ENCODE measurements around the gene TDRD1.

Gene TDRD1

GRCh38 chr10:114189700-114190099, 10.5 kb downstream of the TDRD1 start:
- TF ChIP-seq, protein P1, sequence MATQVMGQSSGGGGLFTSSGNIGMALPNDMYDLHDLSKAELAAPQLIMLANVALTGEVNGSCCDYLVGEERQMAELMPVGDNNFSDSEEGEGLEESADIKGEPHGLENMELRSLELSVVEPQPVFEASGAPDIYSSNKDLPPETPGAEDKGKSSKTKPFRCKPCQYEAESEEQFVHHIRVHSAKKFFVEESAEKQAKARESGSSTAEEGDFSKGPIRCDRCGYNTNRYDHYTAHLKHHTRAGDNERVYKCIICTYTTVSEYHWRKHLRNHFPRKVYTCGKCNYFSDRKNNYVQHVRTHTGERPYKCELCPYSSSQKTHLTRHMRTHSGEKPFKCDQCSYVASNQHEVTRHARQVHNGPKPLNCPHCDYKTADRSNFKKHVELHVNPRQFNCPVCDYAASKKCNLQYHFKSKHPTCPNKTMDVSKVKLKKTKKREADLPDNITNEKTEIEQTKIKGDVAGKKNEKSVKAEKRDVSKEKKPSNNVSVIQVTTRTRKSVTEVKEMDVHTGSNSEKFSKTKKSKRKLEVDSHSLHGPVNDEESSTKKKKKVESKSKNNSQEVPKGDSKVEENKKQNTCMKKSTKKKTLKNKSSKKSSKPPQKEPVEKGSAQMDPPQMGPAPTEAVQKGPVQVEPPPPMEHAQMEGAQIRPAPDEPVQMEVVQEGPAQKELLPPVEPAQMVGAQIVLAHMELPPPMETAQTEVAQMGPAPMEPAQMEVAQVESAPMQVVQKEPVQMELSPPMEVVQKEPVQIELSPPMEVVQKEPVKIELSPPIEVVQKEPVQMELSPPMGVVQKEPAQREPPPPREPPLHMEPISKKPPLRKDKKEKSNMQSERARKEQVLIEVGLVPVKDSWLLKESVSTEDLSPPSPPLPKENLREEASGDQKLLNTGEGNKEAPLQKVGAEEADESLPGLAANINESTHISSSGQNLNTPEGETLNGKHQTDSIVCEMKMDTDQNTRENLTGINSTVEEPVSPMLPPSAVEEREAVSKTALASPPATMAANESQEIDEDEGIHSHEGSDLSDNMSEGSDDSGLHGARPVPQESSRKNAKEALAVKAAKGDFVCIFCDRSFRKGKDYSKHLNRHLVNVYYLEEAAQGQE (IDR thresholded peaks at IDR 0.05; ENCODE audit: insufficient read depth in 1 of 2, low read depth in 2 of 2, low read length in 2 of 2), result no peak
- TF ChIP-seq POLR2AphosphoS5 (IDR thresholded peaks at IDR 0.05; ENCODE audit: low read depth, low read length) (no peak), FOXP2 (optimal IDR thresholded peaks at IDR 0.05; ENCODE audit: borderline replicate concordance, extremely low read depth, extremely low read length, insufficient read depth) (no peak), TAF1 (IDR thresholded peaks at IDR 0.05; ENCODE audit: borderline replicate concordance, insufficient read depth, low read length) (no peak), SIN3A (IDR thresholded peaks at IDR 0.05; ENCODE audit: borderline replicate concordance, insufficient read depth, low read length) (no peak)

- TF ChIP-seq TAF1 (IDR thresholded peaks at IDR 0.05; ENCODE audit: borderline replicate concordance, insufficient read depth, low read length) (no peak), SIN3A (IDR thresholded peaks at IDR 0.05; ENCODE audit: borderline replicate concordance, insufficient read depth, low read length) (no peak), POLR2AphosphoS5 (IDR thresholded peaks at IDR 0.05; ENCODE audit: low read depth, low read length) (no peak), FOXP2 (optimal IDR thresholded peaks at IDR 0.05; ENCODE audit: borderline replicate concordance, extremely low read depth, extremely low read length, insufficient read depth) (no peak)
- TF ChIP-seq, protein P1 (IDR thresholded peaks at IDR 0.05; ENCODE audit: insufficient read depth in 1 of 2, low read depth in 2 of 2, low read length in 2 of 2), result no peak
These were observed 15.9 kb downstream of the TDRD1 start for GRCh38 chr10:114195079-114195478.

DNA sequence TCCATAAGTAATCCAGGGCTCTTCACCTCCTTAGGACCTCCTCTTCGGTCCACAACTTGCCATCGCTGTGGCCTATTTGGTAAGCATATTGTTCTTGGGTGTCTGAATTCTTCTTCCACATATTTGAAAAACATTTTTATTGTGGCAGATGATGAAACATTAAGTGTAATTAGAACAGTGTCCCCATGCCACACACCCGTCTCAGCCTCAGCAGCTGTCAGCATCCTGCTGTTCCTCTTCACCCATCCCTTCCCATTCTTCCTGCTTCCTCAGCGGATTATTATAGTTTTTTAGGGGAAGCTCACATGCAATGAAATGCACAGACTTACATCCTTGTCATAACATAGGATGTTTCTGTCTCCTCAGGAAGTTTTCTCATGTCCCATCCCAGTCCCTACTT, 20.1 kb downstream of the TDRD1 start:
- no peak for TF ChIP-seq SIN3A (IDR thresholded peaks at IDR 0.05; ENCODE audit: borderline replicate concordance, insufficient read depth, low read length)
- TF ChIP-seq POLR2AphosphoS5 (IDR thresholded peaks at IDR 0.05; ENCODE audit: low read depth, low read length), result no peak
- TF ChIP-seq TAF1 (IDR thresholded peaks at IDR 0.05; ENCODE audit: borderline replicate concordance, insufficient read depth, low read length), result no peak
- TF ChIP-seq, protein P1 (IDR thresholded peaks at IDR 0.05; ENCODE audit: insufficient read depth in 1 of 2, low read depth in 2 of 2, low read length in 2 of 2), result no peak
- no peak for TF ChIP-seq FOXP2 (optimal IDR thresholded peaks at IDR 0.05; ENCODE audit: borderline replicate concordance, extremely low read depth, extremely low read length, insufficient read depth)

DNA sequence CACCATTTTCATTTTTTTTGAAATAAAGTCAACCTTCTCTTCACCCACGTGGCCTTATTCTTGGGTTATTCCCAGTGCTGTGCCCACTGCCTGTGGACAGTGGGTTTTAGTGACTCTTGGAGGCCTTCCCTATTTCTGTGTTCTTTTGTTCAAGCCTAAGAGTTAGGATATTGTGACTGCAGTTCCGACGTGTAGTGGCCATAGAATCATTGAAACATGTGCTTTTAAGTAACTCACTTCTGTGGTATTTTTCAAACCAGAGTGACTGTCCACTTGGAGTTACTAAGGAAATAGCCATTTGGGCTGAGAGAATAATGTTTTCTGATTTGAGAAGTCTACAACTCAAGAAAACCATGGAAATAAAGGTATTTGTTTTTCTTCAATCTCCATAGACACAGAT, 23.7 kb downstream of the TDRD1 start:
- TF ChIP-seq SIN3A (IDR thresholded peaks at IDR 0.05; ENCODE audit: borderline replicate concordance, insufficient read depth, low read length), result no peak
- TF ChIP-seq TAF1 (IDR thresholded peaks at IDR 0.05; ENCODE audit: borderline replicate concordance, insufficient read depth, low read length), result no peak

- TF ChIP-seq, protein P1 (IDR thresholded peaks at IDR 0.05; ENCODE audit: insufficient read depth in 1 of 2, low read depth in 2 of 2, low read length in 2 of 2), result no peak
- TF ChIP-seq SIN3A (IDR thresholded peaks at IDR 0.05; ENCODE audit: borderline replicate concordance, insufficient read depth, low read length), result no peak
- TF ChIP-seq FOXP2 (optimal IDR thresholded peaks at IDR 0.05; ENCODE audit: borderline replicate concordance, extremely low read depth, extremely low read length, insufficient read depth), result no peak
- no peak for TF ChIP-seq POLR2AphosphoS5 (IDR thresholded peaks at IDR 0.05; ENCODE audit: low read depth, low read length)
- no peak for TF ChIP-seq TAF1 (IDR thresholded peaks at IDR 0.05; ENCODE audit: borderline replicate concordance, insufficient read depth, low read length)
These were observed 27.7 kb downstream of the TDRD1 start for GRCh38 chr10:114206902-114207301.

All from PFSK-1 (cell line).